Rectal smooth muscle tissue (tissue), 1 donor: ENCODE measurements around the gene TTC28.

Experiments
- H3K27ac ChIP-seq: one replicate; pipeline ENCODE4 v1.7.0; 2013; ENCODE audit warnings: low read depth, low read length, inconsistent platforms
- H3K27me3 ChIP-seq: one replicate; pipeline ENCODE4 v1.7.0; 2013; ENCODE audit warnings: low read length; ENCODE audit not compliant: control insufficient read depth, insufficient read depth
- H3K36me3 ChIP-seq: one replicate; pipeline ENCODE4 v1.7.0; 2013; ENCODE audit warnings: low read length; ENCODE audit not compliant: control insufficient read depth, insufficient read depth
- H3K4me1 ChIP-seq: one replicate; pipeline ENCODE4 v1.7.0; 2013; ENCODE audit warnings: low read length; ENCODE audit not compliant: control insufficient read depth, insufficient read depth
- H3K4me3 ChIP-seq: one replicate; pipeline ENCODE4 v1.7.0; 2013; ENCODE audit warnings: low read length
- H3K9ac ChIP-seq: one replicate; pipeline ENCODE4 v1.7.0; 2013; ENCODE audit warnings: low read length

The TTC28 gene

GRCh38 chr22:28260619-28261018 is 419.0 kb downstream of the TTC28 start:
- Histone ChIP-seq H3K4me3 (no peak overlapping the region), H3K36me3 (no peaks in the 10 kb centered on the region), H3K27ac (no peak overlapping the region), H3K27me3 (no peaks in the 10 kb centered on the region), H3K9ac (no peak overlapping the region), H3K4me1 (peaks cover 2% of the 10 kb centered on the region)

- no peaks in the 10 kb centered on the region for H3K27me3 ChIP-seq
- no peak overlapping the region for H3K4me3 ChIP-seq
- H3K9ac ChIP-seq, result no peak overlapping the region
- H3K4me1 ChIP-seq, result peaks cover 2% of the 10 kb centered on the region
- H3K27ac ChIP-seq, result no peak overlapping the region
- H3K36me3 ChIP-seq, result no peaks in the 10 kb centered on the region
These were observed 419.8 kb downstream of the TTC28 start for GRCh38 chr22:28259774-28260312.

- H3K4me1 ChIP-seq, result no peaks in the 10 kb centered on the region
- H3K27me3 ChIP-seq, result no peaks in the 10 kb centered on the region
- H3K27ac ChIP-seq, result no peak overlapping the region
- no peak overlapping the region for H3K4me3 ChIP-seq
- no peak overlapping the region for H3K9ac ChIP-seq
- H3K36me3 ChIP-seq, result no peaks in the 10 kb centered on the region
These were observed 425.2 kb downstream of the TTC28 start for GRCh38 chr22:28254396-28254795.

- Histone ChIP-seq H3K27me3 (no peaks in the 10 kb centered on the region), H3K27ac (no peak overlapping the region), H3K4me3 (no peak overlapping the region), H3K9ac (no peak overlapping the region), H3K36me3 (no peaks in the 10 kb centered on the region), H3K4me1 (no peaks in the 10 kb centered on the region)
These were observed 427.1 kb downstream of the TTC28 start for GRCh38 chr22:28252539-28252938.

- Histone ChIP-seq H3K27ac (no peak overlapping the region), H3K4me1 (no peaks in the 10 kb centered on the region), H3K27me3 (no peaks in the 10 kb centered on the region), H3K9ac (no peak overlapping the region), H3K4me3 (no peak overlapping the region), H3K36me3 (no peaks in the 10 kb centered on the region)
These were observed 429.5 kb downstream of the TTC28 start for GRCh38 chr22:28250036-28250695.

GRCh38 chr22:28249402-28249801 is 430.2 kb downstream of the TTC28 start:
- Histone ChIP-seq H3K4me3 (no peak overlapping the region), H3K4me1 (no peaks in the 10 kb centered on the region), H3K9ac (no peak overlapping the region), H3K27ac (no peak overlapping the region), H3K27me3 (no peaks in the 10 kb centered on the region), H3K36me3 (no peaks in the 10 kb centered on the region)

GRCh38 chr22:28247667-28248363 is 431.8 kb downstream of the TTC28 start:
- H3K27ac ChIP-seq, result no peak overlapping the region

GRCh38 chr22:28247136-28247535 is 432.5 kb downstream of the TTC28 start:
- Histone ChIP-seq H3K4me3 (no peak overlapping the region), H3K9ac (no peak overlapping the region), H3K36me3 (no peaks in the 10 kb centered on the region), H3K27me3 (no peaks in the 10 kb centered on the region), H3K27ac (no peak overlapping the region), H3K4me1 (no peaks in the 10 kb centered on the region)

More at GRCh38 chr22:28247667-28248363, 431.8 kb downstream of the TTC28 start:
- no peaks in the 10 kb centered on the region for H3K36me3 ChIP-seq
- H3K27me3 ChIP-seq, result no peaks in the 10 kb centered on the region
- H3K4me1 ChIP-seq, result no peaks in the 10 kb centered on the region
- H3K4me3 ChIP-seq, result no peak overlapping the region
- no peak overlapping the region for H3K9ac ChIP-seq

- Histone ChIP-seq H3K27ac (no peak overlapping the region), H3K27me3 (no peaks in the 10 kb centered on the region), H3K4me1 (no peaks in the 10 kb centered on the region), H3K4me3 (no peak overlapping the region), H3K9ac (no peak overlapping the region), H3K36me3 (no peaks in the 10 kb centered on the region)
These were observed 433.2 kb downstream of the TTC28 start for GRCh38 chr22:28246397-28246796.

- no peaks in the 10 kb centered on the region for H3K27me3 ChIP-seq
- no peak overlapping the region for H3K4me3 ChIP-seq
- H3K36me3 ChIP-seq, result no peaks in the 10 kb centered on the region
- no peak overlapping the region for H3K9ac ChIP-seq
- H3K27ac ChIP-seq, result no peak overlapping the region
- no peaks in the 10 kb centered on the region for H3K4me1 ChIP-seq
These were observed 433.9 kb downstream of the TTC28 start for GRCh38 chr22:28245579-28246224.

- Histone ChIP-seq H3K4me1 (no peaks in the 10 kb centered on the region), H3K27ac (no peak overlapping the region), H3K4me3 (no peak overlapping the region), H3K36me3 (no peaks in the 10 kb centered on the region), H3K27me3 (no peaks in the 10 kb centered on the region), H3K9ac (no peak overlapping the region)
These were observed 434.9 kb downstream of the TTC28 start for GRCh38 chr22:28244757-28245156.

- Histone ChIP-seq H3K27ac (no peak overlapping the region), H3K4me3 (no peak overlapping the region), H3K36me3 (no peaks in the 10 kb centered on the region), H3K27me3 (no peaks in the 10 kb centered on the region), H3K4me1 (no peaks in the 10 kb centered on the region), H3K9ac (no peak overlapping the region)
These were observed 436.1 kb downstream of the TTC28 start for GRCh38 chr22:28243539-28243938.
